Panc1 (cell line): ENCODE data around the gene ZNF613.

Source experiments
- CTCF ChIP-seq: fragments of 450-650 bp; IDR thresholded peaks from 2 replicates; pipeline ENCODE4 v1.5.1; 2017; ENCODE audit warnings: mild to moderate bottlenecking
- REST ChIP-seq, 2 experiments: IDR thresholded peaks; 2 replicates each; pipeline ENCODE4 v1.6.1; 2011 to 2012; ENCODE audit warnings: low read depth in 2 of 2, control low read depth in 1 of 2, low read length in 1 of 2, mild to moderate bottlenecking in 1 of 2, moderate library complexity in 1 of 2; ENCODE audit not compliant: insufficient read depth in 1 of 2
- SIN3A ChIP-seq: IDR thresholded peaks from 2 replicates; pipeline ENCODE4 v1.6.1; 2012; ENCODE audit warnings: low read depth, mild to moderate bottlenecking, low read length, moderate library complexity, borderline replicate concordance; ENCODE audit not compliant: insufficient read depth

DNA sequence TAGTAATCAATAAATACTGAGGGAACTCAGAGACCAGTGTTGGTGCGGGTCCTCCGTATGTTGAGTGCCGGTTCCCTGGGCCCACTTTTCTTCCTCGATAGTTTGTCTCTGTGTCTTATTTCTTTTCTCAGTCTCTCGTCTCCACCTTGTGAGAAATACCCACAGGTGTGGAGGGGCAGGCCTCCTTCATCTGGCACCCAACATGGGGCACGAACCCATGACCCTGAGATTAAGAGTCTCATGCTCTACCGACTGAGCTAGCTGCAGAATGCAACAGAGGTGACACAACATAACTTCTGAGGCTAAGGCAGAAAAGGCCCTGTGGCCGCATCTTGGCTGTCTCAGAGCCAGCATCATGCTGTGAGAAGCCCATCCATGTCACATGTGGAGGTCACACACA is 5.3 kb upstream of the ZNF613 start:
- TF ChIP-seq CTCF: no peak
- no peak for TF ChIP-seq SIN3A
- no peak for TF ChIP-seq REST (IDR thresholded peaks at IDR 0.05; ENCODE audit: insufficient read depth in 1 of 2, low read depth in 2 of 2, low read length in 1 of 2)
